GM15510 (cell line): ENCODE results near the gene PARD6G.

Experiments
- POLR2A ChIP-seq: IDR thresholded peaks from 3 replicates; pipeline ENCODE4 v1.6.1; 2011; ENCODE audit warnings: borderline replicate concordance; ENCODE audit not compliant: insufficient read length; ENCODE audit errors: extremely low read depth

PARD6G gene

GRCh38 chr18:80247393-80247841, at the start of gene PARD6G:
PARD6G (minus strand) TSS chr18:80247514; CDS start chr18:80247348, 166 bp downstream.
- peak; percentile 27 for TF ChIP-seq POLR2A

GRCh38 chr18:80259610-80260009, 12.3 kb upstream of the PARD6G start:
- TF ChIP-seq POLR2A: no peak

- no peak for TF ChIP-seq POLR2A
Measured at GRCh38 chr18:80258640-80259039, 11.3 kb upstream of the PARD6G start.

GRCh38 chr18:80254971-80255500, 7.7 kb upstream of the PARD6G start:
- TF ChIP-seq POLR2A: no peak

GRCh38 chr18:80253871-80254492, 6.7 kb upstream of the PARD6G start:
- no peak for TF ChIP-seq POLR2A

GRCh38 chr18:80253236-80253635, 5.9 kb upstream of the PARD6G start:
- no peak for TF ChIP-seq POLR2A

- no peak for TF ChIP-seq POLR2A
Measured at GRCh38 chr18:80252136-80252535, 4.8 kb upstream of the PARD6G start.

- no peak for TF ChIP-seq POLR2A
Measured at GRCh38 chr18:80251700-80252099, 4.4 kb upstream of the PARD6G start.

GRCh38 chr18:80250740-80251364, 3.5 kb upstream of the PARD6G start:
- no peak for TF ChIP-seq POLR2A

- no peak for TF ChIP-seq POLR2A
Measured at GRCh38 chr18:80249217-80250093, 2.1 kb upstream of the PARD6G start.

GRCh38 chr18:80246445-80247392, 595 bp downstream of the PARD6G start:
- TF ChIP-seq POLR2A: no peak

GRCh38 chr18:80245781-80246444, 1.4 kb downstream of the PARD6G start:
- no peak for TF ChIP-seq POLR2A

GRCh38 chr18:80244956-80245730, 2.2 kb downstream of the PARD6G start:
- TF ChIP-seq POLR2A: no peak
